Measurements from ENCODE around the gene MEA1.

The MEA1 gene

GRCh38 chr6:42970871-42971612, 42.7 kb downstream of the MEA1 start:
- DNase-seq (ENCODE audit: low read depth in 2 of 2), result no peak

- no peak for DNase-seq (ENCODE audit: low read depth in 2 of 2)
Observed at GRCh38 chr6:42969934-42970333, 43.8 kb downstream of the MEA1 start.

GRCh38 chr6:42969431-42969830, 44.3 kb downstream of the MEA1 start:
- DNase-seq (ENCODE audit: low read depth in 2 of 2), result no peak

GRCh38 chr6:42968783-42969182, 45.0 kb downstream of the MEA1 start:
- DNase-seq (ENCODE audit: low read depth in 2 of 2), result no peak

- no peak for DNase-seq (ENCODE audit: low read depth in 2 of 2)
Observed at GRCh38 chr6:42968126-42968701, 45.5 kb downstream of the MEA1 start.

GRCh38 chr6:42967228-42967627, 46.5 kb downstream of the MEA1 start:
- DNase-seq (ENCODE audit: low read depth in 2 of 2), result no peak

GRCh38 chr6:42966571-42966970, 47.2 kb downstream of the MEA1 start:
- DNase-seq (ENCODE audit: low read depth in 2 of 2), result no peak

- no peak for DNase-seq (ENCODE audit: low read depth in 2 of 2)
Observed at GRCh38 chr6:42963855-42964605, 49.7 kb downstream of the MEA1 start.

GRCh38 chr6:42963179-42963854, 50.4 kb downstream of the MEA1 start:
- DNase-seq (ENCODE audit: low read depth in 2 of 2), result no peak

GRCh38 chr6:42962502-42963178, 51.1 kb downstream of the MEA1 start:
- DNase-seq (ENCODE audit: low read depth in 2 of 2), result no peak

GRCh38 chr6:42962096-42962495, 51.6 kb downstream of the MEA1 start:
- DNase-seq (ENCODE audit: low read depth in 2 of 2), result no peak
